Upper lobe of right lung (tissue), 1 donor: Measurements from ENCODE around the gene KRT76. TPM values are rescaled to one million over a fixed set of nuclear protein-coding genes. Genes with fewer than 3 reads are reported as not detected.

Experiments
- ATAC-seq: fragments of 200-7000 bp; cut with Tn5 transposase; one replicate; pipeline ENCODE4 v1.9.1; 2020; ENCODE audit warnings: mild to moderate bottlenecking, moderate library complexity
- DNase-seq: peaks from one replicate; pipeline ENCODE4 v3.0.0-alpha.2; 2020
- H3K27ac ChIP-seq: fragments of 200-600 bp; one replicate; pipeline ENCODE4 v1.8.0; 2022
- H3K27me3 ChIP-seq: fragments of 200-600 bp; one replicate; pipeline ENCODE4 v1.8.0; 2022; ENCODE audit warnings: mild to moderate bottlenecking
- H3K36me3 ChIP-seq: fragments of 200-600 bp; one replicate; pipeline ENCODE4 v1.8.0; 2022
- H3K4me1 ChIP-seq: fragments of 200-600 bp; one replicate; pipeline ENCODE4 v1.8.0; 2022
- H3K4me3 ChIP-seq: fragments of 200-600 bp; one replicate; pipeline ENCODE4 v1.8.0; 2022; ENCODE audit warnings: mild to moderate bottlenecking
- H3K9me3 ChIP-seq: fragments of 200-600 bp; one replicate; pipeline ENCODE4 v1.8.0; 2022
- intact Hi-C: fragments of 100-400 bp; cut with DNase I; formaldehyde crosslinking; loops from one replicate; pipeline ENCODE4 v1.11.0; 2022
- total RNA-seq: library from RNA; stranded (reverse); fragmentation: NEBNext Ultra II Directional; extraction: Animal tissue kit (Norgen Biotek cat#: 25700); gene quantifications from one replicate; pipeline ENCODE4 v1.2.1, GENCODE V29; 2021
- TF ChIP-seq, protein P1 (sequence below): fragments of 200-600 bp; IDR thresholded peaks from one replicate; pipeline ENCODE4 v1.8.0; 2022; ENCODE audit warnings: antibody characterized with exemption
- donor health status: DM: no; HTN: yes; CAD: no; lungs with severe emphysema.

Gene KRT76
- total RNA-seq, 1 donor from 2014 or later = not detected

DNA sequence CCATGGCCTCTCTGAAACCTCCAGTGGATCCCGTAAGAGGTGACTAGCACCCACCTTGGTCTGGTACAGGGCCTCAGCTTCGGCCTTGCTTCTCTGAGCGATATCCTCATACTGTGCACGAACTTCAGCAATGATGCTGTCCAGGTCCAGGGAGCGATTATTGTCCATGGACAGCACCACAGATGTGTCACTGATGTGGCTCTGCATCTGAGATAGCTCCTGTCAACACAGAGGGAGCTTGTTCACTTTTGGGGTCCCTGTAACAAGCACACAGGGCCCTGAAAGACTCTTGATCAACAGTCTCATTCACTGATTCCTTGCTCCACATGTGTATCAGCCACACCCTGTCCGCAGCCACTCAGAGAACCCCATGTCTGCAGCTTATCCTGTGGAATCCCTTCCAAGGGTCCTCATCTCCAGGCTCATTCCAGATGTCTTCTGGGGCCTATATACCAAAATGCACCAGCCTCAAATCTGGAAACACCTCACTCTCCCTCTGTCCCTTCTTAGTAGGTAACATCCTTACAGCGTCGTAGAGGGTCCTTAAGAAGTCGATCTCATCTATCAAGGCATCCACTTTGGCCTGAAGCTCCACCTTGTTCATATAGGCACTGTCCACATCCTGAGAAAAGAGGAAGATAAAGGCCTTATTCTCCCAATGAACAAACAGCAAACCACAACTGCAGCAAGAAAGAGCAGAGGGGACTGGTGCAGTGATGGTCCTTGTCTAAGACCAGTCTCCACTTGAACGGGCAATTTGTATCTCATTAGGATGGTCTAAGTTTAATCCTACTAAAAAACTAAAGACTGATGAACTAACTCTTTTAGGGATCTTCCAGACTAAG lies 15.3 kb upstream of the KRT76 start:
- peak; percentile 13 for DNase-seq
- TF ChIP-seq, protein P1, sequence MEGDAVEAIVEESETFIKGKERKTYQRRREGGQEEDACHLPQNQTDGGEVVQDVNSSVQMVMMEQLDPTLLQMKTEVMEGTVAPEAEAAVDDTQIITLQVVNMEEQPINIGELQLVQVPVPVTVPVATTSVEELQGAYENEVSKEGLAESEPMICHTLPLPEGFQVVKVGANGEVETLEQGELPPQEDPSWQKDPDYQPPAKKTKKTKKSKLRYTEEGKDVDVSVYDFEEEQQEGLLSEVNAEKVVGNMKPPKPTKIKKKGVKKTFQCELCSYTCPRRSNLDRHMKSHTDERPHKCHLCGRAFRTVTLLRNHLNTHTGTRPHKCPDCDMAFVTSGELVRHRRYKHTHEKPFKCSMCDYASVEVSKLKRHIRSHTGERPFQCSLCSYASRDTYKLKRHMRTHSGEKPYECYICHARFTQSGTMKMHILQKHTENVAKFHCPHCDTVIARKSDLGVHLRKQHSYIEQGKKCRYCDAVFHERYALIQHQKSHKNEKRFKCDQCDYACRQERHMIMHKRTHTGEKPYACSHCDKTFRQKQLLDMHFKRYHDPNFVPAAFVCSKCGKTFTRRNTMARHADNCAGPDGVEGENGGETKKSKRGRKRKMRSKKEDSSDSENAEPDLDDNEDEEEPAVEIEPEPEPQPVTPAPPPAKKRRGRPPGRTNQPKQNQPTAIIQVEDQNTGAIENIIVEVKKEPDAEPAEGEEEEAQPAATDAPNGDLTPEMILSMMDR = no peak
- Histone ChIP-seq H3K36me3 (no peaks in the 10 kb centered on the region), H3K4me3 (no peak overlapping the region), H3K4me1 (peaks cover 3% of the 10 kb centered on the region), H3K9me3 (no peaks in the 10 kb centered on the region), H3K27me3 (peaks cover 58% of the 10 kb centered on the region), H3K27ac (no peak overlapping the region)
- intact Hi-C loops = no loop called here
- ATAC-seq = no peak

DNA sequence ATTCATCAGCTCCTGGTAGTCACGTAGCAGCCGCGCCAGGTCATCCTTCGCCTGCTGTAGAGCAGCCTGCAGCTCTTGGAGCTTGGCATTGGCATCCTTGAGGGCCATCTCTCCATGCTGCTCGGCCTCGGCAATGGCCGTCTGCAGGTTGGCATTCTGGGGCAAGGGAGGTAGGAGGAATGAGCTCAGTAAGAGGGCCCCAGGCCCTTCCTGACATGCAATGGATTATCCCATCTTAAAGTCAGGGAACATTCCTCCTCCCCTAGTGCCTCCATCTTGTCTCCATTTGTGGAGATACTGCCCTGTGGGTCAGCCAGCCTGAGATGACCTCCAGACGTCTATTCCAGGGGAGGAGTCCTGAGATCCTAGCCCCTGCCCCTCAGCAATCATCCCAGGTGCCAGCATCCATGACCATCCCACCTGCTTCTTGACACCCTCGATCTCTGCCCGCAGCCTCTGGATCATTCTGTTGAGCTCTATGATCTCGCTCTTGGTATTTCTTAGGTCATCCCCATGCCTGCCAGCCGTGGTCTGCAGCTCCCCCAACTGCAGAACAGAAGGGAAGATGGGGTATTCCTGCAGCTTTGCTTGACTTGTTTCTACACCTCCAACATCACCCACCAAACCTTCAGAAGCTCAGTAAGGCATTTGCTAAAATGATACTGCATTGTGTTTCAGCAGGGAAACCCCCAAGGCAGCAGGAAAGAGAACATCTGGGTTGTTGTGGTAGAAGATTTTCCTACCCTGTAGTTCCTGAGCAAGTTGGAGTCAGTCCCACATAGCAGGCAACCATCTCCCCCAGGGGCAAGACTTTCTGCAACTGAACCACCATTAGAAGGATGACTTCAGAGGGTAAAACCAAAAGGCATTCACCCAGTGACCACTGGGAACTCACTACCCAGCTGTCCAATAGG lies 14.4 kb upstream of the KRT76 start:
- Histone ChIP-seq H3K9me3 (no peaks in the 10 kb centered on the region), H3K27me3 (peaks cover 58% of the 10 kb centered on the region)

DNA sequence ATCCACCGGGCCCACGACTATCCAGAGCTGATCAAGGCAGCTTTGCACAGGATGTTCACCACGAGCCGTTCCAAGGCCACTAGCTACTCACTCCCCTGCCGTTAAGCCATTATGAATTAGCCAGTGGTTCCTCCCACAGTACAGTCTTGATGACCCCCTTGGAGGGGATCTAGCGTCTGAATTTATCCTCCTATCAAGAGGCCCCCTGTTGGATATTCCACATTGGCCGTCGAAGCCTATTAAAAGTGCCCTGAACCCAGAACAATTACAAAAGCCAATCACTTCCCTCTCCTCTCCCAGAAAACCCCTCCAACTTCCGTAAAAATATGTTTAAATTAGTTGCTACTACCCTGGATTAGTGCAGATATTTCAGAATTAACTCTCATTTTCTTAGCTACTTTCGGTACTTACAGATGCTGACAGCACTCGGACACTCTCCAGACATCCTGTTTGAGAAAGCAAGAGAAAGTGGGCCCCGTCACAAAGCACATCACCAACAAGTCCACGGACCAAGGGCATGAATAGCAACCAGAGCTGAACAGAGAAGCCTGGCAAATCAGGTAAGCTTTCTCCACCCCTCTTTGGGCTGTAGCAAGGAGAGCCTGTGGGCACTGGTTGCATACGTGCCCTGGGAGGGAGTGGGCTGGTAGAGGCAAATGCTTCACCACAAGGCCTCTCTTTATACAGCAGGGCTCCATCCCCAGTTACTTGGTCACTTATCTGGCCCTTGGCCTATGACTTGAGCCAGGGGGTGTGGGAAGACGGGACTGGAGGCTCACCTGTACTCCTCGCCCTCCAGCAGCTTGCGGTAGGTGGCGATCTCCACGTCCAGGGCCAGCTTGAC lies 13.5 kb upstream of the KRT76 start:
- ATAC-seq (no peak), DNase-seq (peak; percentile 32)
- Histone ChIP-seq H3K4me3 (no peak overlapping the region), H3K36me3 (no peaks in the 10 kb centered on the region), H3K27me3 (peaks cover 58% of the 10 kb centered on the region), H3K9me3 (no peaks in the 10 kb centered on the region), H3K4me1 (peaks cover 3% of the 10 kb centered on the region), H3K27ac (no peak overlapping the region)
- intact Hi-C loops = no loop called here
- TF ChIP-seq, protein P1 = no peak

More for the DNA sequence above, 14.4 kb upstream of the KRT76 start:
- DNase-seq (peak; percentile 53), ATAC-seq (no peak)
- intact Hi-C loops = no loop called here
- no peak overlapping the region for H3K4me3 ChIP-seq
- H3K27ac ChIP-seq = no peak overlapping the region
- H3K4me1 ChIP-seq = peaks cover 3% of the 10 kb centered on the region
- H3K36me3 ChIP-seq = no peaks in the 10 kb centered on the region
- TF ChIP-seq, protein P1 = no peak

GRCh38 chr12:52789637-52790426 lies 12.7 kb upstream of the KRT76 start:
- Histone ChIP-seq H3K27ac (no peak overlapping the region), H3K36me3 (no peaks in the 10 kb centered on the region), H3K9me3 (no peaks in the 10 kb centered on the region), H3K27me3 (peaks cover 55% of the 10 kb centered on the region), H3K4me1 (peaks cover 3% of the 10 kb centered on the region), H3K4me3 (no peak overlapping the region)
- peak; percentile 68 for DNase-seq
- intact Hi-C loops = no loop called here
- TF ChIP-seq, protein P1 = no peak
- ATAC-seq = peak; percentile 54
